Measurements from ENCODE around the gene SCYGR3. TPM values are rescaled to one million over a fixed set of nuclear protein-coding genes. Genes with fewer than 3 reads are reported as not detected.

SCYGR3 gene
- total RNA-seq, 1 experiment from 2014 or later, result not detected

DNA sequence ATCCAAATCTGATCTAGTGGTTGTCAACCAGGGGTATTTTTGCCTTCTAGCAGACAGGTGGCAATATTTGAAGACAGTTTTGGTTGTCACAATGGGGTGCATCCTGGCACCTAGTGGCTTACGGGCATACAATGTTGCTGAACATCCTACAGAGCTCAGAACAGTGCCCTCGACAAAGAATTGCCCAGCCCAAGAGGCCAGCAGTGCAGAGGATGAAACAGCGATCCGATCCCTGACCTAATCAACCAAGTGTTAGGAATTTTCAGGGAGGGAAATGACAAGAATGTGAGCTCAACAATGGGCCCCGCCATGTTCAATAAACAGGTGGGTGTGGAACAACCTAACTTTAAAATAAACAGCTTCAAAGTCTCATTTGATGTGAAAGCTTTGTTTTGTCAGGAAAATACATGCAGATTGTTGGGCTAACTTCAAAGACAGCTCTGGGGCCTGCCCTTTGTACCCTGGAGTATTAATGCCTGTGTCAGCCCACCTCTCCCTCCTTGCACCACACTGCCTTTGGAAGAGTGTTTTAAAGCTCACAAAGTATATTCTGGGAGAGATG, 29.4 kb upstream of the SCYGR3 start:
- Histone ChIP-seq H3K23ac (ENCODE audit: insufficient read length, low read depth, low read length) (no peak overlapping the region), H3K9me3 (ENCODE audit: control insufficient read depth, low read depth, low read length) (no peaks in the 10 kb centered on the region), H2BK20ac (ENCODE audit: low read depth, low read length, poor library complexity, severe bottlenecking) (no peak overlapping the region), H3K27me3 (ENCODE audit: insufficient read depth, low read length) (no peaks in the 10 kb centered on the region), H3K14ac (ENCODE audit: insufficient read depth, low read length) (no peak overlapping the region), H4K91ac (ENCODE audit: insufficient read length, low read depth, low read length) (no peak overlapping the region), H2BK120ac (ENCODE audit: low read depth, low read length, poor library complexity, severe bottlenecking) (no peak overlapping the region), H3T11ph (ENCODE audit: low read length) (no peak overlapping the region), H3K4me2 (ENCODE audit: insufficient read depth, insufficient read length, low read length) (no peak overlapping the region), H3K9ac (ENCODE audit: extremely low read depth, insufficient read length, low read length) (no peak overlapping the region), H3K18ac (ENCODE audit: insufficient read length, low read depth, low read length) (no peak overlapping the region), H3K79me1 (ENCODE audit: insufficient read depth, low read depth, low read length, poor library complexity, severe bottlenecking) (no peaks in the 10 kb centered on the region), H3K56ac (ENCODE audit: insufficient read length, low read depth, low read length) (no peak overlapping the region), H3K27ac (ENCODE audit: insufficient read length, low read depth, low read length) (no peak overlapping the region), H3K23me2 (ENCODE audit: insufficient read length, low read depth, low read length, poor library complexity, severe bottlenecking) (no peaks in the 10 kb centered on the region), H2BK12ac (ENCODE audit: insufficient read length, low read depth, low read length) (no peak overlapping the region), H2BK15ac (ENCODE audit: low read depth, low read length) (no peak overlapping the region), H4K5ac (ENCODE audit: insufficient read length, low read depth, low read length) (no peak overlapping the region), H4K20me1 (ENCODE audit: control insufficient read depth, insufficient read depth, insufficient read length) (no peaks in the 10 kb centered on the region), H4K8ac (replicated peaks; ENCODE audit: insufficient read length, low read depth, low read length) (no peak overlapping the region), H3K4me1 (ENCODE audit: insufficient read depth, low read length) (no peaks in the 10 kb centered on the region), H2AFZ (ENCODE audit: low read length) (no peak overlapping the region), H2BK5ac (ENCODE audit: insufficient read length, low read length) (no peak overlapping the region), H3K79me2 (ENCODE audit: insufficient read depth, low read length) (no peaks in the 10 kb centered on the region), H2AK5ac (ENCODE audit: insufficient read length, low read length) (no peak overlapping the region), H3K4ac (ENCODE audit: low read depth, low read length) (no peak overlapping the region)
- Mint-ChIP-seq H3K36me3 (ENCODE audit: insufficient read depth in 1 of 3, low read depth in 3 of 3) (no peaks in the 10 kb centered on the region), H3K4me3 (no peak overlapping the region), H3K27me3 (ENCODE audit: low read depth) (no peaks in the 10 kb centered on the region), H3K9me3 (no peaks in the 10 kb centered on the region), H3K4me1 (no peaks in the 10 kb centered on the region; a peak in 2 of 4 replicates), H3K27ac (no peak overlapping the region)
- TF ChIP-seq, protein P1, sequence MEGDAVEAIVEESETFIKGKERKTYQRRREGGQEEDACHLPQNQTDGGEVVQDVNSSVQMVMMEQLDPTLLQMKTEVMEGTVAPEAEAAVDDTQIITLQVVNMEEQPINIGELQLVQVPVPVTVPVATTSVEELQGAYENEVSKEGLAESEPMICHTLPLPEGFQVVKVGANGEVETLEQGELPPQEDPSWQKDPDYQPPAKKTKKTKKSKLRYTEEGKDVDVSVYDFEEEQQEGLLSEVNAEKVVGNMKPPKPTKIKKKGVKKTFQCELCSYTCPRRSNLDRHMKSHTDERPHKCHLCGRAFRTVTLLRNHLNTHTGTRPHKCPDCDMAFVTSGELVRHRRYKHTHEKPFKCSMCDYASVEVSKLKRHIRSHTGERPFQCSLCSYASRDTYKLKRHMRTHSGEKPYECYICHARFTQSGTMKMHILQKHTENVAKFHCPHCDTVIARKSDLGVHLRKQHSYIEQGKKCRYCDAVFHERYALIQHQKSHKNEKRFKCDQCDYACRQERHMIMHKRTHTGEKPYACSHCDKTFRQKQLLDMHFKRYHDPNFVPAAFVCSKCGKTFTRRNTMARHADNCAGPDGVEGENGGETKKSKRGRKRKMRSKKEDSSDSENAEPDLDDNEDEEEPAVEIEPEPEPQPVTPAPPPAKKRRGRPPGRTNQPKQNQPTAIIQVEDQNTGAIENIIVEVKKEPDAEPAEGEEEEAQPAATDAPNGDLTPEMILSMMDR (conservative IDR thresholded peaks at IDR 0.05), result 0 out of 3 replicates have a peak, but pooled peaks have one; percentile 14
- no CpG with 5 or more reads among the region's 5 CpGs for WGBS (ENCODE audit: extremely low coverage, insufficient read length, low lambda C conversion rate)
- no peak for DNase-seq
